Endothelial cell (in vitro differentiated cells): ENCODE results near the gene SNRPA. TPM values are rescaled to one million over a fixed set of nuclear protein-coding genes. Genes with fewer than 3 reads are reported as not detected.

Experiments used
- DNase-seq: peaks from one replicate; pipeline ENCODE4 v3.0.0; 2021; ENCODE audit warnings: low spot score
- H3K27ac Mint-ChIP-seq: one replicate; pipeline ENCODE4 v1.8.0; 2021; ENCODE audit warnings: mixed read lengths, inconsistent platforms; ENCODE audit not compliant: unreplicated experiment
- H3K27me3 Mint-ChIP-seq: one replicate; pipeline ENCODE4 v1.8.0; 2021; ENCODE audit warnings: mild to moderate bottlenecking, moderate library complexity, mixed read lengths, inconsistent platforms; ENCODE audit not compliant: unreplicated experiment
- H3K36me3 Mint-ChIP-seq: one replicate; pipeline ENCODE4 v1.8.0; 2021; ENCODE audit warnings: mild to moderate bottlenecking, low read depth, mixed read lengths, inconsistent platforms; ENCODE audit not compliant: unreplicated experiment
- H3K4me1 Mint-ChIP-seq: one replicate; pipeline ENCODE4 v1.8.0; 2021; ENCODE audit warnings: mild to moderate bottlenecking, mixed read lengths, inconsistent platforms; ENCODE audit not compliant: unreplicated experiment
- H3K4me3 Mint-ChIP-seq: one replicate; pipeline ENCODE4 v1.8.0; 2021; ENCODE audit warnings: mild to moderate bottlenecking, mixed read lengths, inconsistent platforms; ENCODE audit not compliant: unreplicated experiment
- H3K9me3 Mint-ChIP-seq: one replicate; pipeline ENCODE4 v1.8.0; 2021; ENCODE audit warnings: mixed read lengths, inconsistent platforms; ENCODE audit not compliant: unreplicated experiment
- CTCF ChIP-seq: fragments of 200-600 bp; sonication (generic); IDR thresholded peaks from one replicate; pipeline ENCODE4 v1.5.0; 2021; ENCODE audit warnings: antibody characterized with exemption; ENCODE audit not compliant: unreplicated experiment
- total RNA-seq: library from RNA; stranded (reverse); fragmentation: NEBNext Ultra II Directional; extraction: Animal tissue kit (Norgen Biotek cat#: 25700); gene quantifications from one replicate; pipeline ENCODE4 v1.2.1, GENCODE V29; 2021; ENCODE audit not compliant: unreplicated experiment

SNRPA gene
- total RNA-seq, 1 donor from 2014 or later = 101 TPM

GRCh38 chr19:40752257-40752781 is 1.3 kb downstream of the SNRPA start:
- H3K4me3 Mint-ChIP-seq = peak overlapping the region; percentile 99
- H3K9me3 Mint-ChIP-seq = no peaks in the 10 kb centered on the region
- H3K36me3 Mint-ChIP-seq = peaks cover 30% of the 10 kb centered on the region
- H3K27ac Mint-ChIP-seq = peak overlapping the region; percentile 99
- H3K4me1 Mint-ChIP-seq = peaks cover 63% of the 10 kb centered on the region
- no peak for TF ChIP-seq CTCF
- DNase-seq = no peak
- H3K27me3 Mint-ChIP-seq = peaks cover 22% of the 10 kb centered on the region

GRCh38 chr19:40754611-40755247 is 3.7 kb downstream of the SNRPA start:
- H3K4me3 Mint-ChIP-seq = peak overlapping the region; percentile 62
- peaks cover 20% of the 10 kb centered on the region for H3K27me3 Mint-ChIP-seq
- H3K9me3 Mint-ChIP-seq = no peaks in the 10 kb centered on the region
- no peak for DNase-seq
- peaks cover 37% of the 10 kb centered on the region for H3K36me3 Mint-ChIP-seq
- peaks cover 63% of the 10 kb centered on the region for H3K4me1 Mint-ChIP-seq
- H3K27ac Mint-ChIP-seq = peak overlapping the region; percentile 80
- TF ChIP-seq CTCF = no peak

GRCh38 chr19:40755248-40755624 is 4.2 kb downstream of the SNRPA start:
- no peak overlapping the region for H3K4me3 Mint-ChIP-seq
- H3K4me1 Mint-ChIP-seq = peaks cover 62% of the 10 kb centered on the region
- H3K36me3 Mint-ChIP-seq = peaks cover 40% of the 10 kb centered on the region
- no peak for TF ChIP-seq CTCF
- DNase-seq = no peak
- H3K27ac Mint-ChIP-seq = no peak overlapping the region
- H3K27me3 Mint-ChIP-seq = peaks cover 18% of the 10 kb centered on the region
- no peaks in the 10 kb centered on the region for H3K9me3 Mint-ChIP-seq

GRCh38 chr19:40755791-40756190 is 4.8 kb downstream of the SNRPA start:
- peak overlapping the region; percentile 42 for H3K4me3 Mint-ChIP-seq
- H3K4me1 Mint-ChIP-seq = peaks cover 64% of the 10 kb centered on the region
- DNase-seq = no peak
- H3K27me3 Mint-ChIP-seq = peaks cover 18% of the 10 kb centered on the region
- no peaks in the 10 kb centered on the region for H3K9me3 Mint-ChIP-seq
- H3K36me3 Mint-ChIP-seq = peaks cover 45% of the 10 kb centered on the region
- peak overlapping the region; percentile 36 for H3K27ac Mint-ChIP-seq
- TF ChIP-seq CTCF = no peak

- peak overlapping the region; percentile 50 for H3K27ac Mint-ChIP-seq
- H3K36me3 Mint-ChIP-seq = peaks cover 44% of the 10 kb centered on the region
- peaks cover 12% of the 10 kb centered on the region for H3K27me3 Mint-ChIP-seq
- peaks cover 64% of the 10 kb centered on the region for H3K4me1 Mint-ChIP-seq
- H3K9me3 Mint-ChIP-seq = no peaks in the 10 kb centered on the region
- TF ChIP-seq CTCF = no peak
- no peak for DNase-seq
- peak overlapping the region; percentile 1 for H3K4me3 Mint-ChIP-seq
Measured at GRCh38 chr19:40756502-40757110, 5.6 kb downstream of the SNRPA start.
